A549 treated with DMSO at 1 μM for 4 hours (cell line): ENCODE data around the gene ALDH5A1. TPM values are rescaled to one million over a fixed set of nuclear protein-coding genes. Genes with fewer than 3 reads are reported as not detected.

Experiments used
- total RNA-seq: library from RNA; stranded (reverse); fragments of 200-300 nt; extraction: Qiagen RNA extraction; gene quantifications from 5 replicates; pipeline ENCODE4 v1.2.3, GENCODE V29; 2022; ENCODE audit warnings: low read depth

ALDH5A1 gene
- 6.6 to 8.7 TPM (median 8.4 TPM) in 5 replicates for total RNA-seq

GRCh38 chr6:24494821-24495795 lies at the start of gene ALDH5A1:
Gene ALDH5A1 (plus strand): TSS chr6:24494969. CDS start chr6:24494997, 28 bp downstream.

DNA sequence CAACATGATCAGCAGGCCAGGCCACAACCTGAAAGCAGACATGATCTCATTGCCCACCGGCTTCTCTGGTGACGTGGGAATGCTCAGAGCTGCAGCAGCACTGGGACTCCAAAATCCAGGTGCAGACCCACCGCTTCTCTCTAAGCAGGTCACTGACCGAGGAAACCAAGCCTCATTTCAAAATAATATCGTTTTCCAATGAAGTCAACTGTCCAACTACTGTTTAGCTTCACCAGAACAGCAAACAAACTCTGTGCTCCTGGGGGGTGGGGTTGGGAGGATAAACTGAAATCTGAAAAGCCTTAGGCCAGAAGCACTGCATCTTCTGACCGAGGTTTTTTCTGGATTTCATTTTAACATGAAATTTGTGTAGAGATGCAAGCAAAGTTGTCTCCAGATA lies 5.3 kb upstream of the ALDH5A1 start, which contains the start of gene GPLD1:
Gene GPLD1 (minus strand): TSS at position 109 of the 400 bp plus-strand sequence. CDS start 67 bp downstream, at position 42.

Other genes with a start within 250 kb of the ALDH5A1 start
- 3.3 to 4.1 TPM (median 3.8 TPM) in 5 replicates for gene DCDC2, start 136.9 kb upstream of the ALDH5A1 start, total RNA-seq
- 17.9 to 24.2 TPM (median 21.4 TPM) in 5 replicates for gene MRS2, start 92.0 kb upstream of the ALDH5A1 start, total RNA-seq
- 0.84 to 1.1 TPM (median 0.91 TPM) in 5 replicates for gene GPLD1, start 5.4 kb upstream of the ALDH5A1 start, total RNA-seq
- 2.9 to 3.5 TPM (median 3.2 TPM) in 5 replicates for gene KIAA0319, start 151.2 kb downstream of the ALDH5A1 start, total RNA-seq
- 44.1 to 51.3 TPM (median 47.3 TPM) in 5 replicates for gene TDP2, start 171.9 kb downstream of the ALDH5A1 start, total RNA-seq
- gene ACOT13, start 172.1 kb downstream of the ALDH5A1 start, total RNA-seq, result 19.0 to 30.1 TPM (median 26.7 TPM) in 5 replicates
- gene C6orf62, start 224.2 kb downstream of the ALDH5A1 start, total RNA-seq, result 54.0 to 62.4 TPM (median 56.7 TPM) in 5 replicates